Suppressor macrophage (primary cell): Measurements from ENCODE around the gene FMO2.

Experiments used
- DNase-seq, 4 experiments: peaks; one replicate each; pipeline ENCODE4 v3.0.0-alpha.2; 2020 to 2022

The FMO2 gene

DNA sequence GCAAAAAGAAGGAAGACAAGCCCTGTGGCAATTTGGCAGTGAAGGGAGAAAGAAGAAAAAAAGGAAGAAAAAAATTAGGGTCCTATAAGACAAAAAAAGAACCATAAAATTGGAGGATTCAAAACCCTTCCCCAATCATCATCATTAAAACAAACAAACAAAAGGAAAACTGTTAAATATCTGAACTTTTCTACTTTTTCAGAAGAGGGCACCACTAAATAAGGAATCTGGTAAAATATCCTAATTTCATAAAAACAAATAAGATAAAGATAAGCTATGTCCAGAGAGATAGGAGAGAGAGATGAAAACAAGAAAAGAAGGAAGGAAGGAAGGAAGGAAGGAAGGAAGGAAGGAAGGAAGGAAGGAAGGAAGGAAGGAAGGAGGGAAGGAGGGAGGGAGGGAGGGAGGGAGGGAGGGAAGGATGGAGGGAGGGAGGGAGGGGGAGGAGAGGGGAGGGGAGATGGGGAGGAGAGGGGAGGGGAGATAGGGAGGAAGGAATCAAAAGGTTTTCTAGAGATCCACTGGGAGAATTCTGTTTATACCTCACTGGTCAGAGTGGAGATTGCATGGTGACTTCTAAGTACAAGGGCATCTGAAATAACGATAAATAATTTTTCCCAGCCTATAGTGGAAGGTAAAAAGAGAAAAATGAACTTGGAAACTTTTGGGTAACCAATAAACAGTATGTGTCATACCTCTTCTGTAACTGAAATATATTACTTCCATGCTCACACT is 10.4 kb upstream of the FMO2 start:
- DNase-seq: no peak

DNA sequence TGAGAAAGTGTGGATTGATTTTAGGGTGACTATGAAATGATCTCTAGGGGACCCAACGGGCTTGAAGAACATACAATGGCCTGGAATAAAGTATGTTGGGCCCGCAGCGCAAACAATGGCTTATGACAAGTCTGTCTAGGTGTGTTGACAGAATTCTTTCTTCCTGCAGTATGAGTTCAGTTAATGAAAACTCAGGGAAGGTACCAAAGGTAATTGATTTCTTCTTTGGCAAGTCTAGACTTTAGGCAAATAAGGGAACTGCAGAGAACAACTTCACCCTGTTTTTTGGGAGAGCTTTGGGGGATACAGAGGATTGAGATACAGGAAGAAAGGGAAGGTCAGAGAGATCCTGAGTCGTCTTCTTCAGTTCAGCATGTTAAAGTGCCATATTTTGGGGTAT is 7.8 kb upstream of the FMO2 start:
- DNase-seq: no peak

DNA sequence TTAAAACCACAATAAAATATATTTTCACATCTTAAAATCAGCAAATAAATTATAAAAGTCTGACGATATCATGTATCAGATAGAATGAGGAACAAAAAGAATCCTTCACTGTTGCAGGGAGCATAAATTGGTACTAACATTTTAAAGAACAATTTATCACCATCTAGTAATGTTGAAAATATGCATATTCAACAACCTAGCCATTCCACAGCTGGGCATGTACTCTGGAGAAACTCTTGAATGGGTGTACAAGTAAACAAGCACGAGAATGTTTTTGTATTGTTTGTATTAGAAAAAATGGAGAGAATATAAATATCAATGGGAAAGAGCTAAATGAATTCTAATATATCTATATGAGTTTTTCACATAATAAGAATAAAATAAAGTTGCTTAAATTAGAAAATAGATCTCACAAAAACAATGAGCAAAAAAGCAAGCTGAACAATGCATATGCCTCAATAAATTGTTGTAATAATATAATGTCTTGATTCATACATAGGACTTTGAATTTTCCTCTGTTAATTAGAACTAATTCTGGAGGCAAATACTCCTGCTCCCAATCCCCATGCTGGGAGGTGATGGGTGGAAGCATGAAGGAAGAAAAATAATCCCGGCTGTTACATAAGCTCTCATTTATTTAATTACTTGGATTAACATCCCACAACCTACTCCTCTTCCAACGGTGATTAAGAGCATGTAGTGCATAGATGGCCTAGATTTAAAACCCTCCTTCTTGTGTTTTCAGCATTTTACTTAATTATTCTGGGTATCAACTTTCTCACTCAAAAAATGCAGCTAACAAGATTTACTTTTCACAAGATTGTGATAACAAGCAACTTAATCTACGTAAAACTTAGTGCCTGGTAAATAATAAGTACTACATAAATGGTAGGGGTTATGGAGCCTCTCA is 5.5 kb upstream of the FMO2 start:
- no peak for DNase-seq

DNA sequence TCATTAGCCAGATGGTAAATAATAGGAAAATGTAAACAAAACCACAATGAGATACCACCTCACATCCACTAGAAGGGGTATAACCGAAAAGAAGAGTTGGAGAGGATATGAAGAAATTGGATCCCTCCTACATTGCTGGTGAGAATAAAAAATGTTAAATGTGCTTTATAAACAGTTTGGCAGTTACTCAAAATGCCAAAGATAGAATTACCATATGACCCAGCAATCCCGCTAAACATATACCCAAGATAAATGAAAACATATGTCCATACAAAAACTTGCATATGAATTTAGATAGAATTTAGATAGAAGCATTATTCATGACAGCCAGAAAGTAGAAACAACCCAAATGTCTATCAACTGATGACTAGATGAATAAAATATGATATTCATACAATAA is 4.4 kb upstream of the FMO2 start:
- DNase-seq: no peak

DNA sequence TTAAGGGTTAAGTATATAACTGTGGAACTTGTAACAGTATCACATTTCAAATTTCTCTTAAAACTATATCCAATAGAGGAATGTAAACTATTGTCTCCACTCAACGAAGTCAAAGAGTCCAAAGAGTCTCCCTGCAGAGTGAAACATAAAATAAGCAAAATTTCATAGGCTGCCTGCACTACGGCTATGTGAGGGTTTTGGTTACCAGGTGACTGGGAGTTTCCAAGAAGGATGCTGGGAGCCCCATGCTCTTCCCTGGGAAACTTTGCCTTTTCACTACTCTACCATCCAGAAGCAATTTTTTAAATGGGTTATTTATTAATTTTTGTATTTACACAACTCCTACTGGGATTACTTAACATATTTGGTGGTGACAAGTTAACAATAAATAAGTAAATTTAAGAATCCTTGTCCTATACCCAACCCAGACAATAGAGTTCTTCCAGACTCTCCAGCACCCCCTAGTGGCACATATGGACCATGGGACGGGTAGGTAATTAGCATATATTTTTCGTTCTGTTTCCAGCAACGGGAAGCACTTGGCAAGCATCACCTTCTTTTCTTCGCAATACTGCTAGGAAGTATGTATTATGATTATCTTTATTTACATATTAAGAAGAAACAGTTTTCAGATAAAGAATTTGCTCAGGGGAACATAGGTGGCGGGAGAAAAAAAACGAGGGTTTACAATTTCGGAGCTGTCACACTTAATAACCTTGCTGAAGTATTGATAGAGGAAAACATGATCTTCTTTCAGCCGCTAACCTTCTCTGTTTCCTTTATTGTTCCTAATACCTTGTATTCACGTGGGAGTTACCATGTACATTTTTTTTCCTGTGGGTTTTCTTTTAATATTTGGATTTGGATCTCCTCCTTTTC is 3.5 kb downstream of the FMO2 start:
- peak; percentile 69 to 83 (median 72) for DNase-seq

DNA sequence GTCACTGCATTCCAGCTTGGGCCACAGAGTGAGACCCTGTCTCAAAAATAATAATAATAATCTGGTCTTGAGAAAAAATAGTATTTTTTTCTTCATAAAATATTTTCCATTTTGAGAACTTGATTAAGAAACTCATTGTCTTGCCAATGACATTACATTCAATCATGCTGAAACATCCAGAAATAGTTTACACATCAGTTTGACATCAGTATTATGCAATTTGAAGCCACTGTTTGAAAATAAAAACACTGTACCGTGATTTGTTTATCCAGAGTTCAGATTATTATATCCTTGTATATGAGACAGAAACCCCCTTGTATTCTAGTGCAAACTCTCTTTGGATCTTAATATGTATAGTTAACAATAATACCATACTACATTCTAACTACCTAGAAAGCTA is 6.9 kb downstream of the FMO2 start:
- DNase-seq: no peak

DNA sequence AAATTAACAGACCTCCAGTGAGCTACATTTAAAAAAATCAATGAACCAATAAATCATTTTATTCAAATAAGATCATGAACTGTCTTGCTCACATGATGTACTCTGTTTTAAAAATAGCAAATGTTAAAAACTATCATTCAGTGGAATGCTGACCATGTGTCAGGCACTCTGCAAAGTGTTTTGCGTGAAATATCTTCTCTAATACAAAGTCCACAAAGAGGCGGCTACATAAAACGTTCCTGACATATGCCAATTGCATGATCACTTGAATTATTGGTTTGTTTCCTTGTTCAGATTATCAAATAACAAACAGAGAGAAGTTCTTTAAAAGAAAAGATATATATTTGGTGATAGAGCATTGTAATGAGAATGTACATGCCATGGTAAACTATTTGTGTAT is 10.7 kb downstream of the FMO2 start:
- DNase-seq: no peak

DNA sequence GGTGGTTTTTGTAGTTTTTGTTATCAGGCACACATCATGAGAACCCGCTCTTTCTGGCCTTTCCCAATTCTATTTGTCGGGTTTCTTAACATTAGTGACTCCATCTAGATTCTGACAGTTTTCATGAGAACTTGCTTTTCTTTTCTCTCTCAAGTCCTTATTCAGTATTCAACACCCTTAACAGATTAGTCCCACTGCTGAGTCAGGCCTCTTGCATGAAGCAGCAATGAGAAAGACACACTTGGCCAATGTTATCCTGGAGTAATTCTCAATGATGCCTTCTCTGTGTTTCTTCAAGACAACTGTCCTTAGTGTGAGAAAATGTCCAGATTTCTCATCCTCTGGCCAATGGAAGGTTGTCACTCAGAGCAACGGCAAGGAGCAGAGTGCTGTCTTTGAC is 11.3 kb downstream of the FMO2 start:
- DNase-seq: no peak

DNA sequence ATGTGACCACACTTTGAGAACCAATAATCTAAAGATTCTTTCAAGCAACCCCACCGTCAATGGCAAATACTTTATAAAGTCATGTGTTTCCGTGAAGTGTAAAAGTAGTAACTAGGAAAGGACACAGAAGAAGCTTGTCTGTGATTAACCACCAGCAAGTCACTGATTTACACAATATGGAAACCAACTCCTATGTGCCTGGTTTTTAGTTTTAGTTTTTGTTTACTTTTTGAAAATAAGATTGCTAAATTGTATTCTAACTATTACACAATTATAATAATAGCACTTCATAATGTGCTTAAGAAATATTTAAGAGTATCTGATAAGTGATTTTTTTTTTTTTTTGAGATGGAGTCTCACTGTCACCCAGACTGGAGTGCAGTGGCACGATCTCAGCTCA is 13.0 kb downstream of the FMO2 start:
- DNase-seq: no peak

DNA sequence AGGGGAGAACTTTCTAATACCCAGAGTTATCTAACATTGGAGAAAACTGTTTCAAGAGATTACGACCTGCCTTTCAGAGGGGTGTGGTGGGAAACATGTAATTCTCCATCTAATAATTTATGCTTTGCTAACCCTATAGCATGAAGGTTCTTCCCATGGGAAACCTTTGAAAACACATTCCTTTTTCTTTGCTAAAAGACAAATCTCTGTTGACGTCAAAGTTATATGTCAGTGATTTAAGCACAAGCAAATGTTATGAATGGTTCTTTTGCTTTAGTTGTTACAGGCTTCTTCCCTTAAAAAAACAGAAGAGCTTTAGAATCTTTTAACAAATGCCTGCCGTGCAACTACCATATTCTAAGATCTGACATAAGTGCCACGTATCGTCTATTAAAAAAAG is 19.2 kb downstream of the FMO2 start:
- no peak for DNase-seq

DNA sequence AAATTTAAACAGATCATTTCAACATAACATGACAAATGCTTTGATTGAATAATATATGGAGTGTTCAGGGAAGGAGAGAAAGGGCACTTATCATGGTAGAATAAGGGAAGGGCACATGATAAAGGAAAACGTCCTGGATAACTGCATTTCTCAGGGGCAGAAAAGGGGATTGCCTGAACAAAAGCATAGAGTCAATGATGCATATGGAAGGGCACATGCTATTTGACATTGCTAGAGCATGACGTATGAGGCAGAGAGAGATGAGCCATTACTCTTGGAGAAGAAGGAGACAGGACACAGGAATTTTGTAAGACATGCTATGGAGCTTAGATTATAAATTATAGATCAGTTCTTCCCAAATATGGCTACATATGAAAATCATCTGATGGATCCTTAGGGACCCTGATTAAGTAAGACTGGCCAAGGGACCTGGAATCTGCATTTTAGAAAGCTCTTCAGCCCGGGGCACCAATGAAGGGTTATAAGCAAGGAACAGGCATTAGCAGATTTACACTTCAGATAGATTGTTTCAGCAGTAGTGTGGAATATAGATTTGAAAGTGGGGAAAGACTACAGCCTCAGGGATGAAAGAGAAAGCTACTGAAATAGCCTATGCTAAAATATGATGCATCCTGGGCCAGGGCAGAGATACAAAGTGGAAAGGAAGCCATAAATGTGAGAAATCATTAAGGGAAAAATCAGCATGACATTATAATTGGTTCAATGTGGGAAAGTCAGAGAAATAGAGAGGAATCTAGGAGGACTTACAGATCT is 21.3 kb downstream of the FMO2 start:
- no peak for DNase-seq

DNA sequence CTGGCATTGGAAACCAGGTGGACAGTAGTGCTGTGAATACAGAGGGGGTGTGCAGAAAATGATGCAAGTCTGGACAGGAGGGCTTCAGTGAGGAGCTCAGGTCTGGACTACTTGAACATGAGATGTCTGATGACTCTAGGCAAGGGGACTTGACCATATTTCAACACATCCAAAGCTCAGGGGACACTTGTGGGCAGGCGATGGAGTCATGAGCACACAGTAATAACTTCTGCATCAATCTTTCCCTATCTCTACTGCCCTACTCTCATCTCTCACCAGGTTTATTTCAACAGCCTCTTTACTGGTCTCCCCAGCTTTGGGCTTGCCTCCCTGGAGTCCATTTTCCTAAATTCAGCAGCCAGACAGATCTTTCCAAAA is 21.9 kb downstream of the FMO2 start:
- no peak for DNase-seq

DNA sequence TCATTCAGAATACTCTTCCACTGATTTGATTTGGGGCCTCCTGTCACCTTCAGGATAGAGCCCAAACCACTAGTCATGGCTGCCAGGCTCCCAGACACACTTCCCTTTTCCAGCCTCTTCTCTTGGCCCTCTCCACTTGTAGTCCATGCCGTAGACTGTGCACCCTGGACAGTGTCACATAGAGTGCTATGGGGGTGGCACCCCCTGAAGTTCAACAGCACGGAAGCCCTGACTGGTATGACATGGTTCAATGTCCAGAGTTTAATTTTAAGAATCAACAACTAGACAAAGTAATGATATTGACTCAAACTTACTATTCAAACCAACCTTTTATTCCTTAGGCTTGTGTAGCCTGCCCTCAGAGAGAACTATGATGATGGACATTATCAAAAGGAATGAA is 22.3 kb downstream of the FMO2 start:
- DNase-seq: no peak

DNA sequence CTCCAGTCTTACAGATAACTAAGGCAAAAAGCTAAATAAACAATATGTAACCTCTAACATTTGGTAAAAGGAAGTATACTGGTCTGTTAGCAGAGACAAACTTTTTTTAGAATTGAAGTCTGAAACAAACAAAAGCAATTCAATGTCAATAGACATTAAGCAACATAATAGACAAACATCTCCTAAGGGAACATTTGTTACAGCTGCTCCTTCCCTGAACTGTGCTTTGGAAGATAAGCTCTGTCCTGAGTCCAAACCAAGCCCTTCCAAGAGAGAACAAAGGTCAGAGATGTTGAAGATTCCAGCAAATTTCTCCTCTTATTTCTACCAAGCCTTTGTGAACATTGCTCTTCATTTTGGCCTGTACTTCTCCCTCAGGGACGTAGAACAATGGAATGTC is 25.3 kb downstream of the FMO2 start:
- no peak for DNase-seq

DNA sequence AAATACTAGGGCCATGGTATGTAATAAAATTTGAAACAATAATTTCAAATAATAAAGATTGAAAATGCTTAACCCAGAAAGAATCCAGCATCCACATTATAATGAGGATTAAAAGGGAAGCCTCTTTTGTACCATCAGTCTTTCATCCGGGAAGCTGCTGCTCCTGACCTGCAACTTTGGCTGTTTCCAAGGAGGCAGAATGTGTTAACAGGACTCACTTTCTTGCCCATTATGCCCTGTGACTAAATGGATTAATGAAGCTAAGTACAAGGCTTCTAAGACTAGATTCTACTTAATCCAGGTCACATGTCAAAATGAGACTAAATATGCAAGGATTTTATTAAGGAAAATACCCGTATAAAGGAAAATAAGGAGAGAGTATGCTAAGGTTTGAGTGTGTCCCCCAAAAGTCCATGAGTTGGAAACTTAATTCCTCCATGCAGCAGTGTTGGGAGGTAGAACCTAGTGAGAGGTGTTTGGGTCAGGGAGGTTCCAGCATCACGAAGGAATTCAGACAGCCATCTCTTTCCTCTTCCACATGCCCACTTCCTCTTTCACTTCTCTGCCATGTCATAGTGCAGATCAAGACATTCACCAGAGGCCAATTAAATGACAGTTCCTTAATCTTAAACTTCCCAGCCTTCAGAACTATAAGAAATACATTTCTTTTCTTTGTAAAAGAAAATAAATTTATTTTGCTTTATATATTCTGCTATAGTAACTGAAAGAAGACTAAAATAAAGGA is 27.7 kb downstream of the FMO2 start:
- DNase-seq: peak; percentile 29 to 73 (median 62)

DNA sequence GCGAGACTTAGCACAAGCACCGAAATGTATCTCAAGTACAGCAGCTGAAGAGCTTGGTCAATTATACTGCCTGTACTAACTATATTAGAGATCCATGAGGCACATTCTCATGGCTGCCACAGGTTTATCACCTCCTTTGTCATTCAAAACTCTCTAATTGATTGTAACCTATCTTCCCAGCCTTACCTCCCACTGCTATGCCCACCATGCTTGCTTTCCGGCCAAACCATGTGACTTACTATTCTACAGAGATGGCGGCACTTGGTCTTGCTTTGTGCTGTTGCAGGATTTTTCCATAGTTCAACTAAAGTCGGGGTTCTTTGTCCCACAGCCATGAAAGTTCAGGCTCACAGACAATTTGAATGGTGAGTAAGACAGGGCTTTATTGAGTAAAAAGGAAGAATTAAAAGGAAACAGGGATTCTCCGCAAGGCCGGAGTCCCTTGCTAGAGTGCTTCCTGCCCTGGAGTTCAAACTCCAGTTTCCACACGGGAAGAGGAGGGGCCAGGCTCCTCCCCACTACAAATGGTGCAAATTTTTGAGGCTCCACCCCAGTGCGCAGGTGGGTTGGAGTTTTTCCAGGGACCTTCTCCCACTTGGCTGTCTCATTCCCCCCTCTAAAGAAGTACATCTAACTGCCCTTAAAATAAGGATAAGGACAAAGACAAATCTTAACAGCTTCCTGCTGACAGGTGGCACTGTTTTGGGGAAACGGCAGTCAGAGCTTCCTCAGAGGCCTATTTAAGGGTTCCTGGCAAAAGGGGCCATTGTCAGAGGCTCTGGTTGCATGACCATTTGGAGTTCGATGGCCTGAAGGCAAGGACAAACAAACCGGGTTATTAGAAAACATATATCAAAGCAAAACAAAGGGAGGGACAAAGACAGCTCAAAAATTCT is 28.7 kb downstream of the FMO2 start:
- no peak for DNase-seq

DNA sequence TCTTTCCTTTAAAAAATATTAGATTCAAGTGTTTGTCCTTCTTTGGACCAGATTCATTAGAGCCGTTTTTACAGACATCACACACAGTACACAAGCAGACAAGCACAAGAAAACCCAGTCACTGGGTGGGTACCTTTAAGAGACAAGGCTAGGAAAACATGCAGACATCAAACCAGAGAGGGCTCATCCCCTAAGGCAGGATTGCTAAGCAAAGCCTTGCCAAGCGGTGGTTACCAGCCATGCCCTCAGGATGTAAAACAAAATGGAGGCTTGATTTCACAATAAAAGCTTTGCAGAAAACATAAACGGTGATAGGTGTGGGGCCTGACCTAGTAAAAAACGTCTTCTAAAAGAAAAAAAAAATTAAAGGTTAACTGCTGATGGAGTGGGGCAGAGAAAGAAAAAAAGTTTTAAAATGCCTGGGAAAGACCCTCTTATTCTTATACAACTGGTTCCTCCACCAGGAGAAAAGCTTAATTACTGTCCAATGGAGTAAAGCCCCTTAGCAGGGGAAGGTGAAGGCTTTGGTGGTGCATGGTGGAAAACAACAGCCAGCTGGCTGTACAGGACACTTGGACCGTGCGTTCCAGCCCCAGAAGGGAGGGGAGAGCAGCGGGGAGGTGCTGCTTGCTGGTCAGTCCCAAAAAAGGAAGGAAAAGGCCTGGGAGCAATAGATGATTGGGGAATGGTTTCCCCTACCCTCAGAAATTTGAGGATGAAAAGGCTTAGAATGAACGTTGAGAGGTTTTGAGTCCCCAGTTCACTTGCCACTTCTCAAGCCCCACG is 32.8 kb downstream of the FMO2 start:
- DNase-seq: no peak

DNA sequence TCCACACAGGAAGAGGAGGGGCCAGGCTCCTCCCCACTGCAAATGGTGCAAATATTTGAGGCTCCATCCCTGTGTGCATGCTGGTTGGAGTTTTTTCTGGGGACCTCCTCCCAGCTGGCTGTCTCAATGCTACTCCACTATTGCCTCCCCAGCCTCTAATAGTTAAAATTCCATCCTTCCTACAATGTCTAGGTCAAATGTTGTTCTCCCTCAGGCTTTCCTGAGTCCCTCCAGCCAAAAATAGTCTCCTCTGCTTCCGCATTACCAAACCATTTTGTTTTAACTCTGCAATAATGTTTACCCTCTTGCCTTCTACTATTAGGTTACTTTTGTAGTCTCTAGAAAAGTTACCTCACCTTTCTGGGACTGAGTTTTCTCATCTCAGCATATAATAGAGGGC is 33.6 kb downstream of the FMO2 start:
- DNase-seq: no peak

DNA sequence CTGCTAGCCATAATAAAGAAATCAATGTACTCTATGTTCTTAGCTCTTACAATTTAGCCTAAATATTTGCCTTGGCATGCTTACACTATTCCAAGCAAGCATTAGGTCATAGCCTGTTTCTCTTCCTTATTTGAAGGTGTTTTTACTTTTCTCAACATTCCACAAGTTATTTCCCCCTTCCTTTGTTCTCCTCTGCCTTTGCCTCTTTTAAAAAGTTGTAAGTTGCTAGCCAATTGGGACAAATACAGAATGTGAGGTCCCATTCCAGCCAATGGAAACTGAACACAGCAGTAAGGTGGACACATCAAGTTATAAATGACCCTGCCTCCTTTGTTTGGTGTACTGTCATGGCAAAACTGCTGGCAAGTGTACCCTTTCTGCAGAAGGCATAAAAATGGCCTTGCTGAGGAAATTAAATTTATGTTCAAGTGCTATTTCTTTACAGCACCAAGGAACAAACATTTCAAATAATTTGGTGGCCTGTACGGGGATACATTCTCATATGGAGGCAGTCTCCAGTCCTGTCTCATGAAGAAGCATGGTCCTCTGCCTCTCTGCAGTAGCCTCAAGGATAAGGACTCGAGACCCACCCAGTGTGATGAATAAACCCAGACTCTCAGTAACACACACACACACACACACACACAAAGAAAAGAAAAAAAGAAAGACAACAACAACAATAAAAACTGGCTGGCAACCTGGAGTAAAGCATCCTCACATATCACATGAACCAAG is 34.4 kb downstream of the FMO2 start:
- no peak for DNase-seq
